ENCODE results near the gene PXMP2.
"Not testable (repeated sequence)": the region's sequence is repeated elsewhere in the genome, so short reads cannot be mapped to it uniquely, and the experiment has no call there.

The PXMP2 gene

GRCh38 chr12:132690112-132690511 is 2.7 kb downstream of the PXMP2 start:
- H3K4me3 ChIP-seq (ENCODE audit: low read depth, low read length) = no peak overlapping the region

DNA sequence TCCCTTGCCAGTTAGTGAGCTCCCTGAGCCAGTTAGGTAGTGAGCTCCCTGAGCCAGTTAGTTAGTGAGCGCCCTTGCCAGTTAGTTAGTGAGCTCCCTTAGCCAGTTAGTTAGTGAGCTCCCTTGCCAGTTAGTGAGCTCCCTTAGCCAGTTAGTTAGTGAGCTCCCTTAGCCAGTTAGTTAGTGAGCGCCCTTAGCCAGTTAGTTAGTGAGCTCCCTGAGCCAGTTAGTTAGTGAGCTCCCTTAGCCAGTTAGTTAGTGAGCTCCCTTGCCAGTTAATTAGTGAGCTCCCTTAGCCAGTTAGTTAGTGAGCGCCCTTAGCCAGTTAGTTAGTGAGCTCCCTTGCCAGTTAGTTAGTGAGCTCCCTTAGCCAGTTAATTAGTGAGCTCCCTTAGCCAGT is 4.6 kb downstream of the PXMP2 start:
- H3K4me3 ChIP-seq (ENCODE audit: low read depth, low read length) = not testable (repeated sequence)

DNA sequence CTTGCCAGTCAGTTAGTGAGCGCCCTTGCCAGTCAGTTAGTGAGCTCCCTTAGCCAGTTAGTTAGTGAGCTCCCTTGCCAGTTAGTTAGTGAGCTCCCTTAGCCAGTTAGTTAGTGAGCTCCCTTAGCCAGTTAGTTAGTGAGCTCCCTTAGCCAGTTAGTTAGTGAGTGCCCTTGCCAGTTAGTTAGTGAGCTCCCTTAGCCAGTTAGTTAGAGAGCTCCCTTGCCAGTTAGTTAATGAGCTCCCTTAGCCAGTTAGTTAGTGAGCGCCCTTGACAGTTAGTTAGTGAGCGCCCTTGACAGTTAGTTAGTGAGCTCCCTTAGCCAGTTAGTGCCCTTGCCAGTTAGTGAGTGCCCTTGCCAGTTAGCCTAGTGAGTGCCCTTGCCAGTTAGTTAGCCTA is 7.5 kb downstream of the PXMP2 start:
- not testable (repeated sequence) for H3K4me3 ChIP-seq (ENCODE audit: low read depth, low read length)

GRCh38 chr12:132695431-132695830 is 8.0 kb downstream of the PXMP2 start:
- H3K4me3 ChIP-seq (ENCODE audit: low read depth, low read length) = no peak overlapping the region

DNA sequence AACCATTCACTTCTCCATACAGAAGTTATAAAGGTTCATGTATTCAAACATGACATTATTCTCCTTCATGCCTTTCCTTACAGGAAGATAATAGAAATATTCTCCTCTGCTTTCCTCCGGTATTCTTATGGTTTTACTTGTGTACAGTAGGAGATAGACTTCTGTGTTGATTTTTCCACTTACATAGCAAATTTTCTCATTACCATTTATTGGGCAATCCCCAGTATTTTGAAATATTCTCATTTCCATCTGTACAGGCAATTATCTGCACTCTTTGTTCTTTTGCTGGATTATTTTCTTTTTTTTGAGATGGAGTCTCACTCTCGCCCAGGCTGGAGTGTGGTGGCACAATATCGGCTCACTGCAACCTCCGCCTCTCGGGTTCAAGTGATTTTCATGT is 11.0 kb downstream of the PXMP2 start:
- no peak overlapping the region for H3K4me3 ChIP-seq (ENCODE audit: low read depth, low read length)

GRCh38 chr12:132700212-132700822 is 12.9 kb downstream of the PXMP2 start:
- no peak overlapping the region for H3K4me3 ChIP-seq (ENCODE audit: low read depth, low read length)

GRCh38 chr12:132702640-132703039 is 15.3 kb downstream of the PXMP2 start:
- no peak overlapping the region for H3K4me3 ChIP-seq (ENCODE audit: low read depth, low read length)

DNA sequence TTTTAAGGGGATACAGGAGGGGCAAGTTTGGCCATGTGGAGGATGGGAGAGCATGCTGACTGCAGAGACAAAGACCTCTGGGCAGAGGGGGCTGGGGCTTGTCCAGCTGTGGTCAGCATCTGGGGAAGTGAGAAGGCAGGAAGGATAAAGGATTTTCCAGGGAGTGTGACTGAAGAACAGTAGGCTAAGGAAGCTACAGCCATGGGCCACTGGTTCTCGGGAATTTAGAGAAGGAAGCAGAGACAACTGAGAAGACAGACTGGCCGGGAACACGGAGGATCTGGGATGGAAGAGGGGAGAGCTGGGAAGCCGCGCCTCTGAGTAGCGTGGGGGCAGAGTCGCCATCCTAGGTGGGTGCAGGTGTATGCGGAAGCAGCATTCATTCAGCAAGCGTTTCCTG is 16.3 kb downstream of the PXMP2 start:
- H3K4me3 ChIP-seq (ENCODE audit: low read depth, low read length) = no peak overlapping the region

GRCh38 chr12:132707241-132707640 is 19.9 kb downstream of the PXMP2 start:
- no peak overlapping the region for H3K4me3 ChIP-seq (ENCODE audit: low read depth, low read length)

GRCh38 chr12:132708150-132708549 is 20.8 kb downstream of the PXMP2 start:
- no peak overlapping the region for H3K4me3 ChIP-seq (ENCODE audit: low read depth, low read length)

GRCh38 chr12:132710043-132710404 is 22.6 kb downstream of the PXMP2 start:
- H3K4me3 ChIP-seq (ENCODE audit: low read depth, low read length) = peak overlapping the region; percentile 76

DNA sequence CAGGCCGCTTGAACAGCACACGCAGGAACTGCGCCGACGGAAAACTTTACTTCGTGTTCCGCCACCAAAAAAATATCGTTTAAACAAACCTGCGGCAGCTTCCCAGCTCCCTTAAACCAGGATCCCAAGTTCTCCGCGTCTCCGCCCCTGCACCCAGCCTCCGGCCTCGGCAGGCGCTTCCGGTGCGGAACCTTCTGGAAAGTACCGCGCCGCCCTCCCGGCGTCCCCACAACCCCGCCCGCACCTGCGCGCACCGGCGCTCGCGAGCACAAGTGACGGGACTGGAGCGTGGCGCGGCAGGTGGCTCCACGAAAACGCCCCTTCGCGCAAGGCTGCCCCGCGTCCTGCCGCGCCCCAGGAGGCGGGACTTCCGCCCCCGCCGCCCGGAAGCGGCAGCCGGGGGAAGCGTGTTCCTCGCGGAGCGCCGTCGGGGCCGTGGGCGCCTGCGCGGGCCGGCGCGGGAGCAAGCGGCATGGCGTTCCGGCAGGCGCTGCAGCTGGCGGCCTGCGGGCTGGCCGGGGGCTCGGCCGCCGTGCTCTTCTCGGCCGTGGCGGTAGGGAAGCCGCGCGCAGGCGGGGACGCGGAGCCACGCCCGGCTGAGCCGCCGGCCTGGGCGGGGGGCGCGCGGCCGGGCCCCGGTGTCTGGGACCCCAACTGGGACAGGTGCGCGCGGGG is 23.2 kb downstream of the PXMP2 start, which contains the start of gene PGAM5:
Gene PGAM5 (plus strand): TSS at position 438 of the 675 bp plus-strand sequence. CDS start 35 bp downstream, at position 473.
- H3K4me3 ChIP-seq (ENCODE audit: low read depth, low read length) = peak within 1 kb of the TSS; percentile 76

GRCh38 chr12:132711080-132711843 is 23.9 kb downstream of the PXMP2 start:
- H3K4me3 ChIP-seq (ENCODE audit: low read depth, low read length) = peak overlapping the region; percentile 76

DNA sequence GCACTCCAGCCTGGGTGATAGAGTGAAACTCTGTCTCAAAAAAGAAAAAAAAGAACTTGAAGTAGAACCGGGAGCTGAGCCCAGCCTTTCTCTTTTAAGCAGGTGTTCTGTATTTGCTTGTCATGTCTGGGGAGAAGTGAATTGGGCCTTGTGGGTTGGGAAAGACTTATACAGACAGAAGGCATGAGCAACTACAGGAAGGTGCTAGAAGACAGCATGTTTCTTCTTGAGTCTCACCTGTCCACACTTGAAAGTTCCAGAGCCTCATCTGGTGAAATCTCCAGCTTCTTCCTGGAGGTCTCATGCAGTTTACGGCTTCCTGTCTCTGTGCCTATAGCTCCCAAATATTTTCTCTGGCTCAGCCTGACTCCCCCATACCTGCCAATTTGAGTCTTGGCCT is 25.7 kb downstream of the PXMP2 start:
- no peak overlapping the region for H3K4me3 ChIP-seq (ENCODE audit: low read depth, low read length)

- H3K4me3 ChIP-seq (ENCODE audit: low read depth, low read length) = no peak overlapping the region
Measured at GRCh38 chr12:132715874-132716273, 28.5 kb downstream of the PXMP2 start.

GRCh38 chr12:132716356-132716755 is 29.0 kb downstream of the PXMP2 start:
- no peak overlapping the region for H3K4me3 ChIP-seq (ENCODE audit: low read depth, low read length)

DNA sequence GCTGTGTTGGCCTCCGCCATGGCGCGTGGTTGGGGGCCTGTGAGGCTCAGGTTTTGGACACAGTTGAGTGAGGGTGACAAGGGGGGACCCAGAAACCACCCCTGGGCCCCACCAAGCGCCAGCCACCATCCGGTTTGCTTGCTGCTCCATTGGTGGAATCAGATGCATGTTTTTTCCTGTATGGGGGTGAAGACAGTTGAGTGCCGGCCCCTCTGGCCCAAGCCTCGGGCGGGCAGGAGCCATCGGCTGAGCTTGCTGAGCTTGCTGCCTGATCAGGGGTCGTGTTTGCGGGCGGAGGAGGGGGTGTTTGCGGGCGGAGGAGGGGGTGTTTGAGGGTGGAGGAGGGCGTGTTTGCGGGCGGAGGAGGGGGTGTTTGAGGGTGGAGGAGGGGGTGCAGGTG is 29.6 kb downstream of the PXMP2 start:
- H3K4me3 ChIP-seq (ENCODE audit: low read depth, low read length) = no peak overlapping the region

DNA sequence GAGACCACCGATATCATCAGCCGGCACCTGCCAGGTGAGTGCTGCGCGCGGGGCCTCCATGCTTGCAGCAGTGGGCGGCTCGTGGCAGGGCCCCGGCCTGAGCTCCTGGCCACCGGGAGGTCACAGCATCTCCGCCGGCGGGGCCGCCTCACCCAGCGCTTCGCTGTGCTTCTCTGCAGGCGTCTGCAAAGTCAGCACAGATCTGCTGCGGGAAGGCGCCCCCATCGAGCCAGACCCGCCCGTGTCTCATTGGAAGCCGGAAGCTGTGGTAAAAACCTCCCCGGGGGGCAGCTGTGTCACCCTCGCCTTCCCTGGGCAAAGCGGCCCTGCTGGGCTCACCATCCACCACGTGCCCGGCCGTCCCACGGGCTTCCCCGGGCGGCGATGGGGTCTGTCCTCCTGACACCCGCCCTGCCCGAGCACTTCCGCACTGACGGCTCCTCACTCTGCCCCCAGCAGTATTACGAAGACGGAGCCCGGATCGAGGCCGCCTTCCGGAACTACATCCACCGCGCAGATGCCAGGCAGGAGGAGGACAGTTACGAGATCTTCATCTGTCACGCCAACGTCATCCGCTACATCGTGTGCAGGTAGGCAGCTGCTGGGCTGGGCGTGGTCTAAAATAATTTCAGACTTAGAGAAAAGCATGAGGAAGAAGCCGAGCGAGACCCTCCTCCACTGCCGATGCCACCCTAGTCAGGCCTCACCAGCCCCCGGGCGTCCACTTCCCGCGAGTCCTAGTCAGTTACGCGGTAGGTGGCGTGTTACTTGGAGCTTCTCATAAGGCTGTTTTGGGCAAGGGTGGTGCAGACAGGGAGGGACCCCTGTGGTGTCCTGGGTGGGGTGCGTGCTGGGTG is 30.4 kb downstream of the PXMP2 start:
- H3K4me3 ChIP-seq (ENCODE audit: low read depth, low read length) = no peak overlapping the region

- H3K4me3 ChIP-seq (ENCODE audit: low read depth, low read length) = no peak overlapping the region
Measured at GRCh38 chr12:132718644-132719043, 31.3 kb downstream of the PXMP2 start.

GRCh38 chr12:132719141-132719953 is 32.0 kb downstream of the PXMP2 start:
- H3K4me3 ChIP-seq (ENCODE audit: low read depth, low read length) = no peak overlapping the region

Data from iPS-11a (cell line).